GM19397 (cell line): Measurements from ENCODE around the gene PDXDC1.
"Not testable (repeated sequence)": the region's sequence is repeated elsewhere in the genome, so short reads cannot be mapped to it uniquely, and the experiment has no call there.

Experiments
- ATAC-seq: cut with Tn5 transposase; IDR thresholded peaks from one replicate; pipeline ENCODE4 v1.9.1; 2021; ENCODE audit warnings: mild to moderate bottlenecking, moderate library complexity; ENCODE audit not compliant: unreplicated experiment

The PDXDC1 gene, protein sequence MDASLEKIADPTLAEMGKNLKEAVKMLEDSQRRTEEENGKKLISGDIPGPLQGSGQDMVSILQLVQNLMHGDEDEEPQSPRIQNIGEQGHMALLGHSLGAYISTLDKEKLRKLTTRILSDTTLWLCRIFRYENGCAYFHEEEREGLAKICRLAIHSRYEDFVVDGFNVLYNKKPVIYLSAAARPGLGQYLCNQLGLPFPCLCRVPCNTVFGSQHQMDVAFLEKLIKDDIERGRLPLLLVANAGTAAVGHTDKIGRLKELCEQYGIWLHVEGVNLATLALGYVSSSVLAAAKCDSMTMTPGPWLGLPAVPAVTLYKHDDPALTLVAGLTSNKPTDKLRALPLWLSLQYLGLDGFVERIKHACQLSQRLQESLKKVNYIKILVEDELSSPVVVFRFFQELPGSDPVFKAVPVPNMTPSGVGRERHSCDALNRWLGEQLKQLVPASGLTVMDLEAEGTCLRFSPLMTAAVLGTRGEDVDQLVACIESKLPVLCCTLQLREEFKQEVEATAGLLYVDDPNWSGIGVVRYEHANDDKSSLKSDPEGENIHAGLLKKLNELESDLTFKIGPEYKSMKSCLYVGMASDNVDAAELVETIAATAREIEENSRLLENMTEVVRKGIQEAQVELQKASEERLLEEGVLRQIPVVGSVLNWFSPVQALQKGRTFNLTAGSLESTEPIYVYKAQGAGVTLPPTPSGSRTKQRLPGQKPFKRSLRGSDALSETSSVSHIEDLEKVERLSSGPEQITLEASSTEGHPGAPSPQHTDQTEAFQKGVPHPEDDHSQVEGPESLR

DNA sequence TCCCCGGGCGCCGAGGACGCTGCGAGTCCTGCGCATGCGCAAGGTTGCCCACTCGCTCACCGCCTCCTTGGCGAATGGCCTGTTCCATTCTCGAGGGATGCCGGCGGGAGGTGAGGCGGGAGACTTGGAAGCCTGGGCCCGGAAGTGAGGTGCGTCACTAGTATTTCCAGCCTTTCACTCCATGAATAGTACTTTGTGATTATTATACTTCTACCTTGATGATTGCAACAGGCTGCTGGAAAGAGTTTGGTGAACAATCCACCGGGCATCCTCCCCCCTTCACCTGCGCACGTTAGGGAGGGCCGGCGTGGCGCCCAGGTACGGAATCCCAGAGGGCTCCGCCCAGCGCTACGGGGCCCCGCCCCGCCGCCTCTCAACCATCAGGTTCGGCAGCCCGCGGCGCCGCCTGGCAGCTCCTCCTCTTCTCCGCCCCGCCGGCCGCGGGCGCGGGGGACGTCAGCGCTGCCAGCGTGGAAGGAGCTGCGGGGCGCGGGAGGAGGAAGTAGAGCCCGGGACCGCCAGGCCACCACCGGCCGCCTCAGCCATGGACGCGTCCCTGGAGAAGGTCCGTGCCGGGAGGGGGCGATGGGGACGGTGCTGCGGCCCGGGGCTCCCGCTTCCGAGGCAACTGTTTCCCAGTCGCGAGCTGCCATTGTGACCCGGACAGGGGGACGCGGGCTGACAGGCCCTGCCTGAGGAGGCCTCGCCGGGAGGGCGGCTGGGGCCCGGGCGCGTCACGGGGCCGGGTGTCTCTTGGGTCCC, at the start of gene PDXDC1:
Gene PDXDC1 (plus strand): TSS at position 371 of the 762 bp plus-strand sequence. CDS start 174 bp downstream, at position 545.
- peak; percentile 94 for ATAC-seq

DNA sequence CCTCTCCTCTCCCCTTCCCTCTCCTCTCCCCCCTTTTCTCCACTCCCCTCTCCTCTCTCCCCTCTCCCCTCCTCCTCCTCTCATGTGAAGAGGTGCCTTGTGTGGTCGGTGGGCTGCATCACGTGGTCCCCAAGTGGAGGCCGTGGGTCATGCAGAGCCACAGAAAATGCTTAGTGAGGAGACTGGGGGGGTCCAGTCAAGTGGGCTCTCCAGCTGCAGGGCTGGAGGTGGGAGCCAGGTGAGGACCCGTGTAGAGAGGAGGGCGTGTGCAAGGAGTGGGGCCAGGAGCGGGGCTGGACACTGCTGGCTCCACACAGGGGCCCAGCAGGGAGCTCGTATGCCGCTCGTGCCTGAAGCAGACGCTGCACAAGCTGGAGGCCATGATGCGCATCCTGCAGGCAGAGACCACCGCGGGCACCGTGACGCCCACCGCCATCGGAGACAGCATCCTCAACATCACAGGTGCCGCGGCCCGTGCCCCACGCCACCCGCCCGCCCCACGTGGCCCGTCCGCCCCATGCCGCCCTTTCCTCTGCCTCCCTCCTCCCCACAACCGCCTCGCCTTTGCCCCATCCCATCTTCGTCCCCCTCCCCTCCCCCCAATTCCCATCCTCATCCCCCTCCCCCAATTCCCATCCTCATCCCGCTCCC, 46.6 kb upstream of the PDXDC1 start:
- ATAC-seq, result not testable (repeated sequence)

DNA sequence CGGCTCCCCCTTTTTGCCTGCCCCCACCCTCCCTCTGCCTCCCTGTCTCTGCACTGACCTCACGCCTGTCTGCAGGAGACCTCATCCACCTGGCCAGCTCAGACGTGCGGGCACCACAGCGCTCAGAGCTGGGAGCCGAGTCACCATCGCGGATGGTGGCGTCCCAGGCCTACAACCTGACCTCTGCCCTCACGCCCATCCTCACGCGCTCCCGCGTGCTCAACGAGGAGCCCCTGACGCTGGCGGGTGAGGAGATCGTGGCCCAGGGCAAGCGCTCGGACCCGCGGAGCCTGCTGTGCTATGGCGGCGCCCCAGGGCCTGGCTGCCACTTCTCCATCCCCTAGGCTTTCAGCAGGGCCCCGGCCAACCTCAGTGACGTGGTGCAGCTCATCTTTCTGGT, 45.6 kb upstream of the PDXDC1 start:
- not testable (repeated sequence) for ATAC-seq

DNA sequence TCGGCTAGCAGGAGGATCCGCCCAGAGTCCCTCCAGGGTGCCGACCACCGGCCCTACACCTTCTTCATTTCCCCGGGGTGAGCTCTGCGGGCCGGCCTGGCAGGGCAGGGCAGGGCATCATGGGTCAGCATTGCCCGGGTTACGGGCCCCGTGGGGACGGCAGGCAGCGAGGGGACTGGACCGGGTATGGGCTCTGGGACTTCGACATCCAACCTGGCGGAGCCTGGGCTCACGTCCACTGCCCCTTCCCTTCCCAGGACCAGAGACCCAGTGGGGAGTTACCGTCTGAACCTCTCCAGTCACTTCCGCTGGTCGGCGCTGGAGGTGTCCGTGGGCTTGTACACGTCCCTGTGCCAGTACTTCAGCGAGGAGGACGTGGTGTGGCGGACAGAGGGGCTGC, 44.6 kb upstream of the PDXDC1 start:
- not testable (repeated sequence) for ATAC-seq

DNA sequence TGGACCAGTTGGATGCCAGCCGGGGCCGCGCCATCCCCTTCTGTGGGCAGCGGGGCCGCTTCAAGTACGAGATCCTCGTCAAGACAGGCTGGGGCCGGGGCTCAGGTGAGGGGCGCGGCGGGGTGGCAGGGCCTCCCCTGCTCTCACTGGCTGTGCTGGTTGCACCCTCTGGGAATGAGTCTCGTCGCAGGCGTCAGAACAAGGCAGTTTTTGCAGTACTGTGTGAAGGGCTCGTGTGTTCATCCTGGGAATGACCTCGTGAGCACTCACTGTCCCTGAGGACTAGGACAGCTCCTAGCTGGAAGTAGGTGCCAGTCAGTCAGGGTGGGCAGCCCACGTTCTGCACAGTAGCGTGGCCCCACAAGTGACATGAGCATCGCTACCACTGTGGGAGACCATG, 43.9 kb upstream of the PDXDC1 start:
- not testable (repeated sequence) for ATAC-seq

DNA sequence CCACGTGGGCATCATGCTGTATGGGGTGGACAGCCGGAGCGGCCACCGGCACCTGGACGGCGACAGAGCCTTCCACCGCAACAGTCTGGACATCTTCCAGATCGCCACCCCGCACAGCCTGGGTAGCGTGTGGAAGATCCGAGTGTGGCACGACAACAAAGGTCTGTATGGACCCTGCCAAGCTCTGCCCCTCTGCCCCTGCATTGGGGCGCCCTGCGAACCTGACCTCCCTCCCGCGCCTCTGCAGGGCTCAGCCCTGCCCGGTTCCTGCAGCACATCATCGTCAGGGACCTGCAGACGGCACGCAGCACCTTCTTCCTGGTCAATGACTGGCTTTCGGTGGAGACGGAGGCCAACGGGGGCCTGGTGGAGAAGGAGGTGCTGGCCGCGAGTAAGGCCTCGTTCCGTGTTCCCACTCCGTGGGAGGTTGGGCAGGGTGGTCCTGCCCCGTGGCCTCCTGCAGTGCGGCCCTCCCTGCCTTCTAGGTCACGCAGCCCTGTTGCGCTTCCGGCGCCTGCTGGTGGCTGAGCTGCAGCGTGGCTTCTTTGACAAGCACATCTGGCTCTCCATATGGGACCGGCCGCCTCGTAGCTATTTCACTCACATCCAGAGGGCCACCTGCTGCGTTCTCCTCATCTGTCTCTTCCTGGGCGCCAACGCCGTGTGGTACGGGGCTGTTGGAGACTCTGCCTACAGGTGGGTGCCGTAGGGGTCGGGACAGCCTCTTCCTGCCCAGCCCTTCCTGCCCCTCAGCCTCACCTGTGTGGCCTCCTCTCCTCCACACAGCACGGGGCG, 42.0 kb upstream of the PDXDC1 start:
- ATAC-seq, result not testable (repeated sequence)

DNA sequence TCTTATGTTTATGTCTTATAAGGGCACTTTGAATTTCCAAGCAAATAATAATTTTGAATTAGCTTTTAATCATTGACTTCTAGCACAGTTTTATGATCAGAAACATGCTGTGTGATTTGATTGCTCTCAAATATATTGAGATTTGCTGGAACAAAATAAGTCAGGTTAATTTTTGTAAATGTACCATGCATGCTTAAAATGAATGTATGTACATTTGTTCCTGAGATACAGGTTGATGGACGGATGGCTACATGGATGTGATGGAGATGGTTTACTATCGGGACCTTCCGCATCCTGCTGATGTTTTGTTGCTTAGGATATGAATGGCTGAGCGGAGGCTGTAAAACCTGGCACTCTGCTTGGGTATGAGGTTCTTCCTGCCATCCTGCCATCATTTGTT, 37.7 kb upstream of the PDXDC1 start, which contains the start of gene NPIPA1:
Gene NPIPA1 (plus strand): TSS at position 301 of the 400 bp plus-strand sequence. CDS start 0 bp downstream, at position 301.
- not testable (repeated sequence) for ATAC-seq

DNA sequence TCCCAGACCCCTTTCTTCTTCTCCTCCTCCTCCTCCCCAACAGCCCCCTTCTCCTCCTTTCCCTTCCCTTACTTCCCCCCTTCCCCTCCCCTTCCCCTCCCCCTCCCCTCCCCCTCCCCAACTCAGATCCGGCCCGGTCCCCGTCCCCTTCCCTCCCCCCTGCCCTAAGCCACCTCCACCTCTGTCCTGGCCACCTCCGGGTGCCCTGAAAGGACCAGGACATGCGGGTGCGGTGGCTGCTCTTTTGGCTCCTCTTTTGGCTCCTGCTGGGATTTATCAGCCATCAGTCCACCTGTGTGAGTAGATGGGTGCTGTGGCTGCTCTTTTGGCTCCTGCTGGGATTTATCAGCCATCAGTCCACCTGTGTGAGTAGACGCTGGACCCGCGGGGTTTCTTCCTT, 36.8 kb upstream of the PDXDC1 start:
- not testable (repeated sequence) for ATAC-seq

DNA sequence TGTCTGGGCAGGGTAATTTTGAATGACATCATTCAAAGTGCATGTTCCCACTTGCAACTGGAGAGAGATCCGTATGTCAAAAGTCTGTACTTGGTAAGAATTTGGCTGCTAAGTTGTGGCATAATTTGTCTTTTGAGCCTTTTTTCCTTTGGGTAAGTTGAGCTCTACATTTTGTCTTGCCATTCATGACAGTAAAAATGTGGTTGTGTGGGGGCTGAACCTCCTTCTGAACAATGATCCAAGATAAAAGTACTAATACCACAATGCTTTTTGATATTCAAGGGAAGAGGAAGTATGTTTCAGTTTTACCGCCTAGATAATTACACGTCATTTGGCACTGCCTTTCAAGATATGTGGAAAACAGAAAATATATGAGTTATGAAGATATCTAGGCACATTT, 32.1 kb upstream of the PDXDC1 start:
- not testable (repeated sequence) for ATAC-seq

DNA sequence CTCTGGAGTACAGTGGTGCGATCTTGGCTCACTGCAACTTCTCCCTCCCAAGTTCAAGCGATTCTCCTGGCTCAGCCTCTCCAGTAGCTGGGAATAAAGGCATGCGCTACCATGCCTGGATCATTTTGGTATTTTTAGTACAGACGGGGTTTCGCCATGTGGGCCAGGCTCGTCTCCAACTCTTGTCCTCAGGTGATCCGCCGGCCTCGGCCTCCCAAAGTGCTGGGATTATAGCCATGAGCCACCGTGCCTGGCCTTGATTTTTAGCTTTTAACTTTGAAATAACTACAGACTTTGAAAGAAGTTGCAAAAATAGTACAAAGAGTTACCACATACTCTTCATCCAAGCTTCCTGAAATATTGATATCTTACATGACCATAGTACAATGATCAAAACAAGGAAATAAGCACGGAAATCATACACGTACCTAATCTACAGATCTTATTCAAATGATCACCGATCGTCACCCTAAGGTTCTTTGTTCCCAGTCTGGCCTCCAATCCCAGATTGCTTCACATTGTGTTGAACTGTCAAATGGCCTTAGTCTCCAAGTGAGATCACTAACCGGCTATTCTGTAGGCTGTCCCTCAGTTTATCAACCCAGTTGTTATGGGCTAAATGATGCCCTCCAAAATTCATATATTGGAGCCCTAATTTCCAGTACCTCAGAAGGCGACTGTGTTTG, 19.1 kb upstream of the PDXDC1 start:
- no peak for ATAC-seq

DNA sequence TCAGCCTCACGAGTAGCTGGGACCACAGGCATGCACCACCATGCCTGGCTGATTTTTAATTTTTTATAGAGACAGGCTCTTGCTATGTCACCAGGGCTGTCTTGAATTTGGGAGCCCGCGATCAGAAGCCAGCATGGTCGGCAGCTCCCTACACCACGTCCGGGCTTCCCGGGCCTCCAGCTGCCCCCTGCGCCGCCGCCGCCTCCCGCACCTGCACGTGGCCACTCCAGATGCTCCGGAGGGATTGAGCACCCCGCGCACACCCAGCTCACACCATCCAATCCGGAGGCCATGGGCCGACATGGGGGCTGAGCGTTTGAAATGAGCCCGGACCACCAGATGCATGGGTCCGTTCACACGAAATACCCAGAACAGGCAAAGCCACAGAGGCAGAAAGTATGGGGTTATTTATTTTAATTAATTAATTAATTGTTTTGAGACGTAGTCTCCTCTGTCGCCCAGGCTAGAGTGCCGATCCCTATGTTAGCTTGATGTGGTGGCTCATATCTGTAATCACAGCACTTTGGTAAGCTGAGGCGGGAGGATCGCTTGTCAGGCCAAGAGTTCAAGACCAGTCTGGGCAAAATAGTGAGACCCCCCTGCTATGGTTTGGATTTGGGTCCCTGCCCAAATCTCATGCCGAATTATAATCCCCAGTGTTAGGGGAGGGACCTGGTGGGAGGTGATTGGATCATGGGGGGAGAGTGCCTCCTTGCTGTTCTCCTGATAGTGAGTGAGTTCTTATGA, 17.1 kb upstream of the PDXDC1 start:
- no peak for ATAC-seq

DNA sequence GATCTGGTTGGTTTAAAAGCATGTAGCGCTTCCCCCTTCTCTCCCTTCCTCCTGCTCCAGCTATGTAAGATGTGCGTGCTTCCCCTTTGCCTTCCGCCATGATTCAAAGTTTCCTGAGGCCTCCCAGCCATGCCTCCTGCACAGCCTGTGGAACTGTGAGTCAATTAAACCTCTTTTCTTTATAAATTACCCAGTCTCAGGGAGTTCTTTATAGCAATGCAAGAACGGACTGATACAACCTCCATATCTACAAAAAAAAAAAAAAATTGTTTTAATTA, 16.6 kb upstream of the PDXDC1 start:
- ATAC-seq, result no peak

DNA sequence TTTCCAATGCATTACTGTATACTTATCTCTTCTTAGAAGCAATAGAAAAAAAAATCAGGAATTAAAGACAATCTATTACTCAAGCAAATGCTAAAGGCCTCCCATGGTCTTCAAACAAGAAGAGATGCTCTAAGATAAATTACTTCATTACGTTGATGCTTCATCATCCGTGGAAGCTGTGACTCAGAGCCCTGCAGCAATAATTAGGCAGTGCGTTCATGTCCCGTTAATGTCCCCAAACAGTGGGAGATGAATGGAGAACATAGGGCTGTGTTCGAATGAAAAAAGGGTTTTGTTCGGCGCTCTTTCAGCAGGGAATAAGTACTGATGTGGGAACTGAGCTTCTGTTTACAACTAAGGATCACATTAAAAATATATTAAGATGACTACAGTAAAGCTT, 15.9 kb upstream of the PDXDC1 start:
- no peak for ATAC-seq

DNA sequence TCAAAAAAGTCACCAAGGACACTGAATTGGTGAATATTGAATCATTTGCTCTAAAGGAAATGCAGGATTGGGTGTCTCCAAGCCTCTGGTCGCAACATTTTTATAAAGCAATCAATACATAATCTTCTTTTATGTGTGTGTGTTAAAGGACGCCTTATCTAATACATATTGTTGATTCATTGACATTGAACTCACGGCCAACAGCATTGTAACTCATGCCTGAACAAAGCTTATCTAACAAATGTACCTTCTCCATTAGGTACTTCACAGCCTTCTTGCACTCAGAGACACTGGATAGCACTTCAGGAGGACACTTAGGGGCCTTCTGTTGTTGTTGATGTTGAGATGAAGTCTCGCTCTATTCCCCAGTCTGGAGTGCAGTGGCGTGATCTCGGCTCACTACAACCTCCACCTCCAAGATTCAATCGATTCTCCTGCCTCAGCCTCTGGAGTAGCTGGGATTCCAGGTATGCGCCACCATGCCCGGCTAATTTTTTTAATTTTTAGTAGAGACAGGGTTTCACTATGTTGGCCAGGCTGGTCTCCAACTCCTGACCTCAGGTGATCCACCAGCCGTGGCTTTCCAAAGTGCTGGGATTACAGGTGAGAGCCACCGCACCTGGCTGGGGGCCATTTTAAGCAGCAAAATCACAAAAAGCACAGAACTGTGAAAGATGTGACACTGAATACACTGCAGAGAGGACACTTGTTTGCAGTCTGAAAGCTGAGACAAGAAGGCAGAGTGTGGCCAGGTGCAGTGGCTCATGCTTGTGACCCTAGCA, 13.2 kb upstream of the PDXDC1 start:
- ATAC-seq, result no peak

DNA sequence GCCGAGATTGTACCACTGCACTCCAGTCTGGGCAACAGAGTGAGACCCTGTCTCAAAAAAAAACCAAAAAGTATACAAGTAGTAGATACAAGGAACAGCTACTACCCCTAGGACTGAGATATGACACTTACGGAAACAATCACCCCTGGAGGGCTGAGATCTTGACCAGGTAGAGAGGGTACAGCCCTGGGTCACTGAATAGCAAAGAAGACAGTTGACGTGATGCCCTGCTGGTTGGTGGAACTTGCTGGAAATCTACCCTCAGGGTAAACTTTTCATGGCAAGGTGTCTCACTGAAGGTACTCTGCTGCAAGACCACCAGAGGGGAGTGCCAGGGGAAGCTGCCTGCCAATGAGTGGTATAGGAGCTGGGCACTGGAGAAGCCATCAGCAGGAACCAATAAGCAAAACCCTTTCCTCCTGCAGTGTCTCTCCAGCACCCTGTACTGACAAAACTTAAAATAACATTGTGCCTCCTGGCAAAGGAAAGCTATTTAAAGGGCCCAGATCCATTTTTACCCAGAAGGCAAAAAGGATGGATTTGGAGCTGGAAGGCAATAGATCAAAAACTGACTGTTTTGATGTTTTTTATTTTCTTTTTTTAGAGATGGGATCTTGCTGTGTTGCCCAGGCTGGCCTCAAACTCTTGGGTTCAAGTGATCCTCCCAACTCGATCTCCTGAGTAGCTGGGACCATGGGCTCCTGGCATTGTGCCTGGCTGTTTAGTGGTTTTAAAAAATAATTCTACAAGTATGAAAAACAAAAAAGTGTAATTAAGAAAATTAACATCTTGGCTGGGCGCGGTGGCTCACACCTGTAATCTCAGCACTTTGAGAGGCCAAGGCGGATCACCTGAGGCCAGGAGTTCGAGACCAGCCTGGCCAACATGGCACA, 11.3 kb upstream of the PDXDC1 start:
- ATAC-seq, result no peak

DNA sequence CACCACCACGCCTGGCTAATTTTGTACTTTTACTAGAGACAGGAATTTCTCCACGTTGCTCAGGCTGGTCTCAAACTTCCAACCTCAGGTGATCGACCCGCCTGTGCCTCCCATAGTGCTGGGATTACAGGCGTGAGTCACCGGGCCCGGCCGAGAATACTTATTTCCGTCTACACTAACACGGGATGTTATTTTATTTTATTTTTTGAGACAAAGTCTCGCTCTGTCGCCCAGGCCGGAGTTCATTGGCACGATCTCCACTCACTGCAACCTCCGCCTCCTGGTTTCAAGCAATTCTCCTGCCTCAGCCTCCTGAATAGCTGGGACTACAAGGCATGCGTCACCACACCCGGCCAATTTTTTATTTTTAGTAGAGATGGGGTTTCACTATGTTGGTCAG, 9.5 kb upstream of the PDXDC1 start:
- ATAC-seq, result no peak

DNA sequence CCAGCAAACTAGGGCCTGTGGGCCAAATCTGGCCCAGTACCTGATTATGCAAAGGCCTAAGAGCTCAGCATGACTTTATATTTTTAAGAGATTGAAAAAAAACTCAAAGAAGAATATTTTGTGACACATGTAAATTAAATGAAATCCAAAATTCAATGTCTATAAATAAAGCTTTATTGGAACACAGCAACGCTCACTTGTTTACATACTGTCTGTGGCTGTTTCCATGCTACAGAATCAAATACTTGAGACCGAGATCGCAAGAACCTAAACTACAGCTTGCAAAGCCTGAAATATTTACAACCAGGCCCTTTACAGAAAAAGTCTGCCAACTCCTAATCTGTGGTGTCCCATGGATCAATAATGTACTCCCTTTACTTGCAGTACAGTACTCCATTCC, 5.0 kb upstream of the PDXDC1 start:
- not testable (repeated sequence) for ATAC-seq
